ENCODE results near the gene MARCHF7.
"Not testable (repeated sequence)": the region's sequence is repeated elsewhere in the genome, so short reads cannot be mapped to it uniquely, and the experiment has no call there.

The MARCHF7 gene

GRCh38 chr2:159711562-159712142 lies 654 bp upstream of the MARCHF7 start:
- Mint-ChIP-seq H3K4me1 (peaks cover 5 to 35% of the 10 kb centered on the region in 2 donors), H3K4me3 (peak overlapping the region; percentile 87 to 98), H3K27me3 (no peaks in the 10 kb centered on the region), H3K27ac (peak overlapping the region; percentile 93), H3K9me3 (no peaks in the 10 kb centered on the region), H3K36me3 (peaks cover 19 to 31% of the 10 kb centered on the region in 2 donors)
- DNase-seq (no peak), ATAC-seq (replicated peaks) (no peak)

- Mint-ChIP-seq H3K4me3 (peak overlapping the region; percentile 98 to 100), H3K36me3 (peaks cover 18 to 34% of the 10 kb centered on the region in 2 donors), H3K9me3 (no peaks in the 10 kb centered on the region), H3K27ac (peak overlapping the region; percentile 100), H3K27me3 (no peaks in the 10 kb centered on the region), H3K4me1 (peaks cover 11 to 44% of the 10 kb centered on the region in 2 donors)
- DNase-seq, result no peak
- peak; percentile 19 to 26 for ATAC-seq (replicated peaks)
These were observed 669 bp downstream of the MARCHF7 start for GRCh38 chr2:159712929-159713420.

DNA sequence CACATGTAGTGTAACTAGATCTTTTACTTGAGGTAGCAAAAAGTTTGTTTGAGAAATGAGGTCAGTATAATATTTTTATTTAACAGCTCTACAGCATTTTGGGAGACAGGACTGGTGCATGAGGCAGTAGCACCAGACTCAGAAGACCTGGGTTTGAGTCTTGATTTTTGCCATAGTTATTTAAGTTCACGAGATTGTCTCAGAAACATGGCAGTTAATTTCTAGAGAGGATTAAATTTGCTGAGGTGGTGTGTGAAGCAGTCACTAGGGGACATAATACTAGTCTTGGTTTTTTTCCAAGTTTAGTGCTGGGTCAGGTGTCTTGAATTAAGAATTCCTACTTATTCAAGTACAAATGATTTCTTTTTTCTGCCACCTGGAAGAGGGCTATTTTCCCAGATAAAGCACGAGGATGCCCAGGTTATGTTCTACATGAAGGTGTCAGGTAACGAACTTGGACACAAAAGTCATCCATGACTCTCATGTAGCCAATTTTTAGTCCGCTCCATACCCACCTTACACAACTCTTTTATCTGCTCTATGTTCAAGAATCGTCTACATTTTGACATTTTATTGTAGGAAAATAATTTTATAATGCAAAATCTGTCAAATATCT lies 1.4 kb downstream of the MARCHF7 start:
- peak overlapping the region; percentile 98 to 100 for H3K4me3 Mint-ChIP-seq
- peaks cover 13 to 48% of the 10 kb centered on the region in 2 donors for H3K4me1 Mint-ChIP-seq
- DNase-seq (no peak), ATAC-seq (replicated peaks) (no peak)
- peaks cover 18 to 35% of the 10 kb centered on the region in 2 donors for H3K36me3 Mint-ChIP-seq
- H3K27ac Mint-ChIP-seq, result peak overlapping the region; percentile 100
- no peaks in the 10 kb centered on the region for H3K9me3 Mint-ChIP-seq
- no peaks in the 10 kb centered on the region for H3K27me3 Mint-ChIP-seq

- ATAC-seq (replicated peaks), result no peak
- Mint-ChIP-seq H3K4me1 (peaks cover 12 to 53% of the 10 kb centered on the region in 2 donors), H3K27ac (no peak overlapping the region)
These were observed 2.1 kb downstream of the MARCHF7 start for GRCh38 chr2:159714247-159714930.

DNA sequence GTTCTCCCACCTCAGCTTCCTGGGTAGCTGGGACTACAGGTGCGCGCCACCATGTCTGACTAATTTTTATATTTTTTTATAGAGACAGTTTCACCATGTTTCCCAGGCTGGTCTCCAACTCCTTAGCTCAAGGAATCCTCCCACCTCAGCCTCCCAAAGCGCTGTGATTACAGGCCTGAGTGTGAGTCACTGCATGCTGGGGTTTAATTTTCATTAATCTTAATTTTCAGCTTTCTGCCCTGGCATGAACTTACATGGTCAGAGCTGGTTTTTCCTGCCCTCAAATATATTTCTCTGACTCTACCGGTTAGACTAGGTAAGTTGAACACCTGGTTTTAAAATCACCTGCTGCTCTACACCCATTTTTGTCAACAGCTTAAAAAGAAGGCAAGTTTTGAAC lies 3.1 kb downstream of the MARCHF7 start:
- no peak for ATAC-seq (replicated peaks)
- DNase-seq, result no peak
- Mint-ChIP-seq H3K27me3 (no peaks in the 10 kb centered on the region), H3K4me3 (no peak overlapping the region), H3K4me1 (peaks cover 17 to 63% of the 10 kb centered on the region in 2 donors), H3K9me3 (peaks cover 0 to 4% of the 10 kb centered on the region in 2 donors), H3K27ac (peak overlapping the region; percentile 20), H3K36me3 (peaks cover 25 to 42% of the 10 kb centered on the region in 2 donors)

More at GRCh38 chr2:159714247-159714930, 2.1 kb downstream of the MARCHF7 start:
- H3K36me3 Mint-ChIP-seq, result peaks cover 20 to 37% of the 10 kb centered on the region in 2 donors
- no peaks in the 10 kb centered on the region for H3K27me3 Mint-ChIP-seq
- H3K9me3 Mint-ChIP-seq, result peaks cover 0 to 1% of the 10 kb centered on the region in 2 donors
- H3K4me3 Mint-ChIP-seq, result peak overlapping the region; percentile 13 to 37
- no peak for DNase-seq

GRCh38 chr2:159716409-159716808 lies 4.1 kb downstream of the MARCHF7 start:
- H3K4me3 Mint-ChIP-seq; H3K27ac Mint-ChIP-seq; DNase-seq; ATAC-seq (replicated peaks); H3K27me3 Mint-ChIP-seq; H3K9me3 Mint-ChIP-seq: not testable (repeated sequence)
- Mint-ChIP-seq H3K36me3 (peaks cover 28 to 45% of the 10 kb centered on the region in 2 donors), H3K4me1 (peaks cover 18 to 70% of the 10 kb centered on the region in 2 donors)

DNA sequence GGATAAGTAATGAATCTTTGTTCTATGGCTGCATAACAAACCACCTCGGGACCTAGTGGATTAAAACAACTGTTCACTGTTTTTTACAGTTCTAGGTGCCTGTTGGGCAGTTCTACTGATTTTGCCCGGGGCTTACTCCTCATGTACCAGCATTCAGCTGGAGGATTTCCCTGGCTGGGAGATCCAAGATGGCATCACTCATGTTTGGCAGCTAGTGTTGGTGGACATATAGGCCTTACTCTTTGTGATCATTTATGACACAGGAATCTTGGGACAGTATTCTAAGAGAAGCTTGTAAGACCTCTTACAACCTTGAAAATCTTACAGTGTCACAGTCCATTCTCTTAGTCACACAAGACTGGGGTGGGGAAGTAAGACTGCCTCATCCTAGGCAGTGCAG lies 4.6 kb downstream of the MARCHF7 start:
- Mint-ChIP-seq H3K4me1 (peaks cover 20 to 70% of the 10 kb centered on the region in 2 donors), H3K4me3 (no peak overlapping the region), H3K9me3 (peaks cover 0 to 4% of the 10 kb centered on the region in 2 donors), H3K27ac (no peak overlapping the region), H3K27me3 (no peaks in the 10 kb centered on the region), H3K36me3 (peaks cover 31 to 49% of the 10 kb centered on the region in 2 donors)
- ATAC-seq (replicated peaks) (no peak), DNase-seq (no peak)

- no peak overlapping the region for H3K27ac Mint-ChIP-seq
- H3K9me3 Mint-ChIP-seq, result peaks cover 5 to 10% of the 10 kb centered on the region in 2 donors
- no peak for DNase-seq
- no peak for ATAC-seq (replicated peaks)
- H3K36me3 Mint-ChIP-seq, result peaks cover 43 to 72% of the 10 kb centered on the region in 2 donors
- no peak overlapping the region for H3K4me3 Mint-ChIP-seq
- peaks cover 34 to 83% of the 10 kb centered on the region in 2 donors for H3K4me1 Mint-ChIP-seq
- no peaks in the 10 kb centered on the region for H3K27me3 Mint-ChIP-seq
These were observed 8.4 kb downstream of the MARCHF7 start for GRCh38 chr2:159720676-159721075.

- DNase-seq (no peak), ATAC-seq (replicated peaks) (no peak)
- H3K4me1 Mint-ChIP-seq, result peaks cover 29 to 83% of the 10 kb centered on the region in 2 donors
- H3K36me3 Mint-ChIP-seq, result peaks cover 44 to 78% of the 10 kb centered on the region in 2 donors
- H3K9me3 Mint-ChIP-seq, result peaks cover 5 to 10% of the 10 kb centered on the region in 2 donors
- H3K27me3 Mint-ChIP-seq, result no peaks in the 10 kb centered on the region
- H3K4me3 Mint-ChIP-seq, result no peak overlapping the region
- no peak overlapping the region for H3K27ac Mint-ChIP-seq
These were observed 10.3 kb downstream of the MARCHF7 start for GRCh38 chr2:159722580-159722979.

- not testable (repeated sequence) for H3K27ac Mint-ChIP-seq; H3K4me3 Mint-ChIP-seq; ATAC-seq (replicated peaks); DNase-seq; H3K27me3 Mint-ChIP-seq; H3K9me3 Mint-ChIP-seq
- peaks cover 28 to 78% of the 10 kb centered on the region in 2 donors for H3K4me1 Mint-ChIP-seq
- peaks cover 44 to 69% of the 10 kb centered on the region in 2 donors for H3K36me3 Mint-ChIP-seq
These were observed 12.7 kb downstream of the MARCHF7 start for GRCh38 chr2:159724795-159725572.

GRCh38 chr2:159725713-159726112 lies 13.4 kb downstream of the MARCHF7 start:
- no peak for DNase-seq
- H3K4me3 Mint-ChIP-seq, result no peak overlapping the region
- H3K4me1 Mint-ChIP-seq, result peaks cover 26 to 70% of the 10 kb centered on the region in 2 donors
- ATAC-seq (replicated peaks), result no peak
- H3K9me3 Mint-ChIP-seq, result peaks cover 5 to 7% of the 10 kb centered on the region in 2 donors
- H3K27ac Mint-ChIP-seq, result no peak overlapping the region
- H3K27me3 Mint-ChIP-seq, result no peaks in the 10 kb centered on the region
- peaks cover 41 to 70% of the 10 kb centered on the region in 2 donors for H3K36me3 Mint-ChIP-seq

GRCh38 chr2:159728629-159729028 lies 16.3 kb downstream of the MARCHF7 start:
- peaks cover 5 to 7% of the 10 kb centered on the region in 2 donors for H3K9me3 Mint-ChIP-seq
- H3K27me3 Mint-ChIP-seq, result no peaks in the 10 kb centered on the region
- H3K36me3 Mint-ChIP-seq, result peaks cover 36 to 50% of the 10 kb centered on the region in 2 donors
- DNase-seq (no peak), ATAC-seq (replicated peaks) (no peak)
- H3K4me3 Mint-ChIP-seq, result no peak overlapping the region
- peaks cover 18 to 42% of the 10 kb centered on the region in 2 donors for H3K4me1 Mint-ChIP-seq
- H3K27ac Mint-ChIP-seq, result no peak overlapping the region

GRCh38 chr2:159735648-159736047 lies 23.3 kb downstream of the MARCHF7 start:
- Mint-ChIP-seq H3K4me1 (peaks cover 5 to 17% of the 10 kb centered on the region in 2 donors), H3K36me3 (peaks cover 31 to 34% of the 10 kb centered on the region in 2 donors), H3K27ac (peak overlapping the region; percentile 51), H3K27me3 (no peaks in the 10 kb centered on the region), H3K4me3 (no peak overlapping the region), H3K9me3 (no peaks in the 10 kb centered on the region)
- no peak for ATAC-seq (replicated peaks)
- no peak for DNase-seq

DNA sequence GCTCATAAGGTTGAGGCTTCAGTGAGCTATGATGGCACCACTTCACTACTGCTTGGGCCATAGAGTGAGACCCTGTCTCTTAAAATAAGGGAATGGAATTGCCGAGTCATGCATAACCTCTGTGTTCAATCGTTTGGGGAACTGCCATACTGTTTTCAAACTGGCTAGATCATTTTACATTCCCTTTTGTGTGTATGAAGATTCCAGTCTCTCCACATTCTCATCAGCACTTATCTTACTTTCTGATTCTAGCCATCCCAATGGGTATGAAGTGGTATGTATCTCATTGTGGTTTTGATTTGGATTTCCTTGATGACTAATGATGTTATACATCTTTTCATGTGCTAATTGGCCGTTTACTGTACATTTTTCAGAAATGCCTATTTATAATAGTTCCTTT lies 23.7 kb downstream of the MARCHF7 start:
- H3K27me3 Mint-ChIP-seq, result no peaks in the 10 kb centered on the region
- H3K9me3 Mint-ChIP-seq, result no peaks in the 10 kb centered on the region
- no peak for ATAC-seq (replicated peaks)
- peaks cover 3 to 17% of the 10 kb centered on the region in 2 donors for H3K4me1 Mint-ChIP-seq
- H3K36me3 Mint-ChIP-seq, result peaks cover 28 to 30% of the 10 kb centered on the region in 2 donors
- no peak overlapping the region for H3K4me3 Mint-ChIP-seq
- DNase-seq, result no peak
- H3K27ac Mint-ChIP-seq, result no peak overlapping the region
